Activated T-helper 1 cell treated with anti-CD3 and anti-CD28 coated beads, Interleukin-12 subunit alpha, Interleukin-12 subunit beta, Interleukin-2, Interleukin-4 antibody, amounts not matched to agents 30 ng/mL and 10 ng/mL and 1 ng/mL, durations not matched to agents 14 hours and 24 hours and 36 hours (primary cell): ENCODE data around the gene IPO7. TPM values are rescaled to one million over a fixed set of nuclear protein-coding genes. Genes with fewer than 3 reads are reported as not detected.
"Not testable (repeated sequence)": the region's sequence is repeated elsewhere in the genome, so short reads cannot be mapped to it uniquely, and the experiment has no call there.

Source experiments
- DNase-seq: peaks from one replicate; pipeline ENCODE4 v3.0.0; 2021; ENCODE audit warnings: low spot score
- H3K27ac Mint-ChIP-seq: one replicate; pipeline ENCODE4 v1.8.0; 2021; ENCODE audit warnings: mild to moderate bottlenecking, mixed read lengths
- H3K27me3 Mint-ChIP-seq: one replicate; pipeline ENCODE4 v1.8.0; 2022; ENCODE audit warnings: mild to moderate bottlenecking, moderate library complexity, mixed read lengths; ENCODE audit not compliant: insufficient read depth
- H3K36me3 Mint-ChIP-seq: one replicate; pipeline ENCODE4 v1.8.0; 2021; ENCODE audit warnings: low read depth, mixed read lengths
- H3K4me1 Mint-ChIP-seq: one replicate; pipeline ENCODE4 v1.8.0; 2021; ENCODE audit warnings: low read depth, mixed read lengths
- H3K4me3 Mint-ChIP-seq: one replicate; pipeline ENCODE4 v1.8.0; 2021; ENCODE audit warnings: mild to moderate bottlenecking, moderate library complexity, mixed read lengths
- H3K9me3 Mint-ChIP-seq: one replicate; pipeline ENCODE4 v1.8.0; 2021; ENCODE audit warnings: mixed read lengths
- intact Hi-C: fragments of 100-400 bp; cut with micrococcal nuclease; formaldehyde crosslinking; loops from one replicate; pipeline ENCODE4 v1.15.1; 2024
- total RNA-seq: library from RNA; stranded (reverse); gene quantifications from 2 replicates; pipeline ENCODE4 v1.2.3, GENCODE V29; 2022

The IPO7 gene
- total RNA-seq, 1 donor from 2014 or later = 136 TPM

DNA sequence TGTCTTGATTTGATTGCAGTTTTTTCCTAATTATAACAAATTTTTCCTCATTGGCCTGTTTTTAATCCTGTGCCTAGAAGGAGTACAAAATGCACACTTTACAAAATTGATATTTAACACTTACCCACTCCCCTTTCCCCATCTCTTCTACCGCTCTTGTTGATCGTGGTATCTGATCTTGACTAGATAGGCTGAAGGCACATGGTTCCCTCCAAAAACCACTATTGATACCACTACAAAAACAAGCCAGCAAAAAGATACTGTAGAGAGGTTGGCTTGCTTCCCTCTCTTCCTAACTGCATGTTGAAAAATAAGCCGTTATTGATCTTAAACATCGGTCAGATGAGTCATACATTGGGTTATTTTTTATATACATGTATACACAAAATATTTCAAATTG is 61.8 kb downstream of the IPO7 start:
- no peaks in the 10 kb centered on the region for H3K27me3 Mint-ChIP-seq
- peak overlapping the region; percentile 31 for H3K27ac Mint-ChIP-seq
- peaks cover 48% of the 10 kb centered on the region for H3K36me3 Mint-ChIP-seq
- DNase-seq = no peak
- intact Hi-C loops = no loop called here
- H3K9me3 Mint-ChIP-seq = peaks cover under 1% of the 10 kb centered on the region
- peaks cover 9% of the 10 kb centered on the region for H3K4me1 Mint-ChIP-seq
- H3K4me3 Mint-ChIP-seq = no peak overlapping the region

DNA sequence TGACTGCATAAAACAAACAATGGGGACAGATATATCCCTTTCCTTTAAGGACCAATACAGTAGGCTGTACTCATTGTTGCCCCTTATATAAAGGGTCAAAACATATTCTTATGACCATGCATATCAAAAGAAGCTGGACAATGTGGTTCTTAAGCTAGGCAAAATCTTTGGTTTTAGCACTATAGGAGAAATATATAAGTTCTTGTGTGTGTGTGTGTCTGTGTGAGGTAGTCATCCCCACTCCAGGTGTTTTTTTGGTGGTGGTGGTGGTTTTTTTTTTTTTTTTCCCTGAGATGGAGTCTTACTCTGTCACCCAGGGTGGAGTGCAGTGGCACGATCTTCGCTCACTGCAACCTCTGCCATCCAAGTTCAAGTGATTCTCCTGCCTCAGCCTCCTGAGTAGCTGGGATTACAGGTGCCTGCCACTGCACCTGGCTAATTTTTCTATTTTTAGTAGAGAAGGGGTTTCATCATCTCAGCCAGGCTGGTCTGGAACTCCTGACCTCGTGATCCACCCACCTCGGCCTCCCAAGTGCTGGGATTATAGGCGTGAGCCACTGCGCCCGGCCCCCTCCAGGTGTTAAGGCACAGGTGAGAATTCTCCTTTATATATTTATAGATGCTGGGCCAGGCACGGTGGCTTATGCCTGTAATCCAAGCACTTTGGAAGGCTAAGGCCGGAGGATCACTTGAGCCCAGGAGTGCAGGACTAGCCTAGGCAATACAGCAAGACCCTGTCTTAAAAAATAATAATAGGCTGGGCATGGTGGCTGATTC is 64.3 kb downstream of the IPO7 start:
- intact Hi-C loops = no loop called here
- no peak overlapping the region for H3K4me3 Mint-ChIP-seq
- no peak overlapping the region for H3K27ac Mint-ChIP-seq
- peaks cover 13% of the 10 kb centered on the region for H3K9me3 Mint-ChIP-seq
- DNase-seq = no peak
- peaks cover 9% of the 10 kb centered on the region for H3K4me1 Mint-ChIP-seq
- H3K27me3 Mint-ChIP-seq = no peaks in the 10 kb centered on the region
- peaks cover 36% of the 10 kb centered on the region for H3K36me3 Mint-ChIP-seq

DNA sequence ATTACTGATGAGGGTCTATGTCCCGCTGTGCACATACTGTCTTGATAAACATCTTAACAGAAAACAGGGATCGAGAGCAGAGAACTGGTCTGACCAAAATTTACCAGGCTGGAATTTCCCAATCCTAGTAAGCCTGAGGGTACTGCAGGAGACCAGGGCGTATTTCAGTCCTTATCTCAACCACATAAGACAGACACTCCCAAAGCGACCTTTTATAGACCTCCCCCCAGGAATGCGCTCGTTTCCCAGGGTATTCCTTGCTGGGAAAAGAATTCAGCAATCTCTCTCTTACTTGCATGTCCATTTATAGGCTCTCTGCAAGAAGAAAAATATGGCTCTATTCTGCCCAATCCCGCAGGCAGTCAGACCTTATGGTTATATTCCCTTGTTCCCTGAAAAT is 67.6 kb downstream of the IPO7 start:
- Mint-ChIP-seq H3K36me3 (peaks cover 19% of the 10 kb centered on the region), H3K9me3 (peaks cover 13% of the 10 kb centered on the region)
- DNase-seq, H3K27ac Mint-ChIP-seq, H3K4me1 Mint-ChIP-seq, intact Hi-C loops, H3K4me3 Mint-ChIP-seq, H3K27me3 Mint-ChIP-seq: not testable (repeated sequence)

DNA sequence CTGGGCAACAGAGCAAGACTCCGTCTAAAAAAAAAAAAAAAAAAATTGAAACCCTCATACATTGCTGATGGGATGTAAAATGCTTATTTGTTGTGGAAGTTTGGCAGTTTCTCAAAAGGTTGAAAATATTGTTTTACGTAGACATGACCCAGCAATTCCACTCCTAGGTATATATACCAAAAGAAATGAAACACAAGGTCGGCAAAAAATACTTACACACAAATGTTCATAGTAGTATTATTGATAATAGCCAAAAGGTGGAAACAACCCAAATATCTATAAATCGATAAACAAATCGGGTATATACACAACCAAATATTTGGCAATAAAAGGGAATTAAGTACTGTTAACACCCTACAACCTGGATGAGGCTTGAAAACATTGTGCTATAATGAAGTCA is 71.3 kb downstream of the IPO7 start:
- Mint-ChIP-seq H3K9me3 (peaks cover 13% of the 10 kb centered on the region), H3K4me3 (no peak overlapping the region), H3K36me3 (peaks cover 9% of the 10 kb centered on the region), H3K27me3 (no peaks in the 10 kb centered on the region), H3K27ac (no peak overlapping the region), H3K4me1 (peaks cover 5% of the 10 kb centered on the region)
- intact Hi-C loops = no loop called here
- no peak for DNase-seq

DNA sequence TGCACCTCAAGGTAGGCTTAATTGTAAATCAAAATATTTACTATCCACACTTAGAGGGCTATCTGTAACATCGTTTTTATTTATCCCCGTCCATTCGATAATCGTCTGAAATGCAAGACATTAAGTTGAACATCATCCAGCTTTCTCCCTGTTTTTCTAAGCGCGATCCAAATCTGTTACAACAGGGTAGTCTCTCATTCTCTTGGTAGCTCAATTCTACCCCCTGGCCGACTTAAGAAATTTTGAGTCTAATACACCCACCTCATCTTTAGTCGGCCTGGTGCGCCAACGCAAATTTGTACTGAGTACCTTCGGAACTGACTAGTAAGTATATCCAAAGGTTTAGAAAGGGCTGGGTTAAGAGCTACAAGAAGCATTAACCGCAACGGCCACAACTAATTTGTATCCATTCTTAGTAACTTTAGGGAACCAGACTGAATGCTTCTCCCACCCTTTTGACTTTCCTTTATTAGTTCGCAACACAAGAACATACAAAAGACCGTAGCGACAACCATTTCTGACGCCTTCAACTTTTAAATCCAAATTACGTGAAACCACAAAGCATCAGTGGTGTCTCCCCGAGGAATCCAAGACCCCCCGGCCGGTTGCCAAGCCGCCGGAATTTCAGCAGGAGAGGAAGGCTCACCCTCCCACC is 75.3 kb downstream of the IPO7 start:
- Mint-ChIP-seq H3K4me1 (peaks cover 27% of the 10 kb centered on the region), H3K9me3 (no peaks in the 10 kb centered on the region), H3K4me3 (peak overlapping the region; percentile 98), H3K27me3 (no peaks in the 10 kb centered on the region), H3K36me3 (peaks cover 13% of the 10 kb centered on the region), H3K27ac (peak overlapping the region; percentile 97)
- intact Hi-C loops = loop anchor here (1.0 to 5.0 kb wide), 16 partner anchors 47 to 863 kb away; partner anchors contain the start of genes ADM, AKIP1, IPO7 and NRIP3
- DNase-seq = peak; percentile 19

DNA sequence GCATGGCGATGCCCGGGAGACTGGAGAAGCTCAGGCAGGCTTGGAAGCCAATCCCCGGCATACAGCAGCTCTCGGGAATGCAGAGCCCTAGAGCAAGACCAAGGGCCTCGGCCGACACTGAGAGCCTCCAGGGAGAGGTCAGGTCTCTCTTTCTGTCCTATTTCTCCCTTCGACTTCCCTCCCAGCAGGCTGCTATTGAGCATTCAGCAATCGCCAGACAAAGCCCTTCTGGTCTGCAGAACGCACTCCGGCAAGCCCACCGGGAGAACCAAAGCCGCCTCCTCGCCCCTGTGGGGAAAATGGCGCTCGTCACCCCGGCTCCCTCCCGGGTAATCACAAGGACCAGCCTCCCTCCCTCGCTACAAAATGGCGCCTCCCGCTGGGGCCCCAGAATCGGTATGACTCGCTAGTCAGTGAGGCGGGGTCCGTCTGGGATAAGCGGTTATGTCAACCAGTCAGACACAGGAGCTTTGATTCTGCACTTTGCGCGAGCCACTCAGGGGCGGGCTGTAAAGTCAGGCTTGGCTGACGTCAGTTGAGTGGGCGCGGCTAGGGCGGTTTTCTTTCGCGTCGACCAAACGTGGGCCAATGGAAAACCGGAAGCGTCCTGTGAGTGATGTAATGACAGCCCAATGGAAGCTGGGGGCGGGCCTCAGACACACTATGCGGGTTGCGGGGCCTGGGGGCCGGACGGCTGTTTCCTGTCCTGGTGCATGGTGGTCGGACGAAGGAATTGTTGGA is 76.0 kb downstream of the IPO7 start, which contains the start of gene ZNF143:
ZNF143 (plus strand) TSS at position 691 of the 741 bp plus-strand sequence. CDS start 10,297 bp downstream, outside the sequence.
- Mint-ChIP-seq H3K27ac (peak within 1 kb of the TSS; percentile 97), H3K36me3 (peaks cover 13% of the 10 kb centered on the region), H3K9me3 (no peaks in the 10 kb centered on the region), H3K27me3 (no peaks in the 10 kb centered on the region), H3K4me1 (peaks cover 27% of the 10 kb centered on the region), H3K4me3 (peak within 1 kb of the TSS; percentile 98)
- intact Hi-C loops = loop anchor here (1.0 to 5.0 kb wide), 17 partner anchors 46 to 862 kb away; partner anchors contain the start of genes ADM, AKIP1, IPO7 and NRIP3
- DNase-seq = peak; percentile 100

DNA sequence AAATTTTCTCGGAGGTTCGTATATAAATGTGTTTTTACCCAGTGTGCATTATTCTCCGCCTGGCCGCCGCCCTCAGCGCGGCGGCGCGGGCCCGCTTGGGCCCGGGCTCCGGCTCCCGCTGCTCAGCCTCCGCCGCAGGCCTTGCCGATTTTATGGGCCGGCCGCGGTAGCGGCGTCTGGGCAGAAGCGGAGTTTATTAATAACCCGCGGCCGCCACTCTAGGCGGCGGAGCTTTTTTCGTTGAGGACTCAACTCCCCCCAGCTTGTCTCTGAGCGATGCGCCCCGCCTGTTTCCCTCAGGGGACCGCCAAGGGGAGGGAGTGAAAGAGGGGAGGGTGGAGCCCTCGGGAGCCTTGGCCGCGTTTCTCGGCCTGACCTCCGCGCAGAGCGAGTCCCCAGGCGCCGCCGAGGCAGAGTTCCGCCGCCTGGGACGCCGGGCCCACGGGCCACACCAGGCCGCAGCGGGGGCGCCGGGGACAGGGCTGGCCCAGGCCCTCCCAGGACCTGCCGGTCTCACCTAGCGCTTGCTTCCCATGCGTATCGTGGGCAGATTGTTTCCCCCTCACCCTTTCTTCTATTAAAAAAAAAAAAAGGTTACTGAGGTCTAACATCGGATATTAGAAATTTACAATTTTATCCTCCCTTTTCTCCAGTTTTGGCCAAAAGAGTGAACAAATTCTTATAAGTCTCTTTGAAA is 76.8 kb downstream of the IPO7 start:
- DNase-seq = peak; percentile 75
- peaks cover 27% of the 10 kb centered on the region for H3K4me1 Mint-ChIP-seq
- peak overlapping the region; percentile 98 for H3K4me3 Mint-ChIP-seq
- intact Hi-C loops = loop anchor here (1.0 to 5.0 kb wide), 9 partner anchors 152 to 861 kb away; partner anchors contain the start of genes ADM, AKIP1 and NRIP3
- H3K27ac Mint-ChIP-seq = peak overlapping the region; percentile 97
- no peaks in the 10 kb centered on the region for H3K9me3 Mint-ChIP-seq
- no peaks in the 10 kb centered on the region for H3K27me3 Mint-ChIP-seq
- peaks cover 13% of the 10 kb centered on the region for H3K36me3 Mint-ChIP-seq

DNA sequence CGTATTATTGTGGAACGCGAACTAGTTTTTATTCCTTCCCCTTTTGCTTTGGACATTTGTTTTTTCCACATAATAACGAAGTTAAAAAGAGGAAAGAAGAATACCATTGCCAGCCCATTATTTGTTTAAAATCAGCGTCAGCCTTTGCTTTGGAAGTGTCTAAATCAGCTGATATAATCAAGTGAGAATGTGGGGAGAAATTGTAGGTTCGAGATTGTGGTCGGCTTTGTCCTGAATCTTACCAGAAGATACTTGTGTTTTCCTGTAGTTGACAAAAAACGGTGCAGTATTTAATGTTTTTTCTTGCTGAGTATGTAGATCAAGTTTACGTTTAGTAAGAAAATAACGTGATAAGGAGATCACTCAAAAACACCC is 77.3 kb downstream of the IPO7 start:
- peaks cover 27% of the 10 kb centered on the region for H3K4me1 Mint-ChIP-seq
- DNase-seq = no peak
- peak overlapping the region; percentile 88 for H3K27ac Mint-ChIP-seq
- intact Hi-C loops = loop anchor here (1.0 to 5.0 kb wide), 9 partner anchors 152 to 861 kb away; partner anchors contain the start of genes ADM, AKIP1 and NRIP3
- H3K4me3 Mint-ChIP-seq = peak overlapping the region; percentile 98
- no peaks in the 10 kb centered on the region for H3K27me3 Mint-ChIP-seq
- peaks cover 14% of the 10 kb centered on the region for H3K36me3 Mint-ChIP-seq
- H3K9me3 Mint-ChIP-seq = no peaks in the 10 kb centered on the region

DNA sequence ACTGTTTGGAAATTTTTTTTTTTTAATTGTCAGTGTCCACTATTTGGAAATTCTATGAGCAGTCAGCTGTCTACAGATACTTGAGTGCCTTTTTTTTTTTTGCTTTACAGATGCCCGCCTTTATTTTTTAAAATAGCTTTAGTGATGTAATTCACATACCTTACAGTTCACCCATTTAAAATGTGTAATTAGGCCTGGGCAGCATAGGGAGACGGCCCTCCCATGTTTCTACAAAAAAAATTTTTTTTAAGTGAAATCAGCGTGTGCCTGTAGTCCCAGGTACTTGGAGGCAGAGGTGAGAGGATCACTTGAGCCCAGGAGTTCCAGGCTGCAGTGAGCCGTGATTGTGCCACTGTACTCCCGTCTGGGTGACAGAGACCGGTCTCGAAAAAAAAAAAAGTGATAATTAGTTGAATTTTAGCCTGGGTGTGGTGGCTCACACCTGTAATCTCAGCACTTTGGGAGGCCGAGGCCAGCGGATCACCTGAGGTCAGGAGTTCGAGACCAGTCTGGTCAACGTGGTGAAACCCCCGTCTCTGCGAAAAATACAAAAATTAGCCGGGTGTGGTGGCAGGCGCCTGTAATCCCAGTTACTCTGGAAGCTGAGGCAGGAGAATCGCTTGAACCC is 77.8 kb downstream of the IPO7 start:
- H3K27ac Mint-ChIP-seq = peak overlapping the region; percentile 88
- peak overlapping the region; percentile 98 for H3K4me3 Mint-ChIP-seq
- H3K27me3 Mint-ChIP-seq = no peaks in the 10 kb centered on the region
- no peak for DNase-seq
- H3K36me3 Mint-ChIP-seq = peaks cover 14% of the 10 kb centered on the region
- intact Hi-C loops = loop anchor here (5.0 kb wide), 6 partner anchors 250 to 860 kb away; partner anchors contain the start of genes ADM and NRIP3
- H3K4me1 Mint-ChIP-seq = peaks cover 27% of the 10 kb centered on the region
- no peaks in the 10 kb centered on the region for H3K9me3 Mint-ChIP-seq

DNA sequence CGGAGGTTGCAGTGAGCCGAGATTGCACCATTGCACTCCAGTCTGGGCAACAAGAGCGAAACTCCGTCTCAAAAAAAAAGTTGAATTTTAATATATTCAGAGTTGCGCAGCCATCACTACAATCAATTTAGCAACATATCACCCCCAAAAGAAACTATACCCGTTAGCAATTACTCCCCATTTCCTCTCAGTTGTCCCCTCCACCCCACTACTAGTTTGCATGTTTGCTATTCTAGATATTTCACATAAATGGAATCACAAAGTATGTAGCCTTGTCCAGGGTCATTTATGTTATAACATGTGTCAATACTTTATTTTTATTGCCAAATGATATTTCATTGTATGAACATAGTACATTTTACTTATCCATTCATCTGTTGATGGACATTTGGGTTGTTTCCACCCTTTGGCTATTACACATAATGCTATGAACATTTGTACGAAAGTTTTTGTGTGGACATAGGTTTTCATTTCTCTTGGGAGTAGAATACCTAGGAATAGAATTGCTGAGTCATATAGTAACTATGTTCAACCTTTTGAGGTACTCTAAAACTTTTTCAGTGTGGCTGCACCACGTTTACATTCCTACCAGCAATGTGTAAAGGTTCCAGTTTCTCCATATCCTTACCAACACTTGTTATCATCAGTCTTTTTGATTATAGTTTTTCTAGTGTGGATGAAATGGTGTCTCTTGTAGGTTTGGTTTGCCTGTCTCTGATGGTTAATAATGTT is 78.5 kb downstream of the IPO7 start:
- Mint-ChIP-seq H3K27me3 (no peaks in the 10 kb centered on the region), H3K4me1 (peaks cover 30% of the 10 kb centered on the region), H3K27ac (peak overlapping the region; percentile 90), H3K4me3 (peak overlapping the region; percentile 88), H3K36me3 (peaks cover 17% of the 10 kb centered on the region), H3K9me3 (no peaks in the 10 kb centered on the region)
- intact Hi-C loops = loop anchor here (5.0 kb wide), 6 partner anchors 251 to 859 kb away; partner anchors contain the start of genes ADM and NRIP3
- no peak for DNase-seq

DNA sequence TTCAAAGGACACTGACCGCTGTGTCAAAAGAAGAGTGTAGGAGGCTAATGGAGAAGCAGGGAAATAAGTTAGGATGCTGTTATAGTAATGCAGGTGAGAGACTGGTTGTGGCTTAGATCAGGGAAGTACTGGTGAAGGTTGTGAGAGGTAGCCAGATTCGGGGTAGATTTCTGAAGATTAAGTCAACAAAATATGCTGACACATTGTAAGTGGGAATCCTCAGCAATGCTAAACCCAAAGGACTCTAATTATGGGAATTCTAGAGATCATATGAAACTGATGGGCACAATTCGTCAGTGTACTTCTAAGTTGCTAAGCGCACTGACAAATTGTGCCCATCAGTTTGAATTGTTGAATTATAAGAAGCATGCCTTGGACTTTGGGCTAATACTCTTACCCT is 86.3 kb downstream of the IPO7 start:
- no peaks in the 10 kb centered on the region for H3K27me3 Mint-ChIP-seq
- peaks cover 31% of the 10 kb centered on the region for H3K36me3 Mint-ChIP-seq
- no peak for DNase-seq
- no peak overlapping the region for H3K27ac Mint-ChIP-seq
- H3K4me1 Mint-ChIP-seq = peaks cover 15% of the 10 kb centered on the region
- no peaks in the 10 kb centered on the region for H3K9me3 Mint-ChIP-seq
- no peak overlapping the region for H3K4me3 Mint-ChIP-seq
- intact Hi-C loops = no loop called here
